CD14-positive monocyte (primary cell): ENCODE data around the gene SLC27A4. TPM values are rescaled to one million over a fixed set of nuclear protein-coding genes. Genes with fewer than 3 reads are reported as not detected.

Experiments
- DNase-seq, 3 donors: peaks; one replicate each; pipeline ENCODE4 v3.0.0-alpha.2; 2011 to 2022
- H2AFZ ChIP-seq: 2 replicates; pipeline ENCODE4 v1.6.0; 2012; ENCODE audit warnings: mild to moderate bottlenecking, low read depth, low read length, inconsistent platforms; ENCODE audit not compliant: insufficient read depth, poor library complexity, severe bottlenecking
- H3K27ac ChIP-seq, 2 donors: 1 replicate in 1 of 2; 2 replicates in 1 of 2; pipeline ENCODE4 v1.5.1; 2012 to 2013; ENCODE audit warnings: low read length in 2 of 2, control low read depth in 1 of 2, inconsistent platforms in 1 of 2, low read depth in 1 of 2, mild to moderate bottlenecking in 1 of 2
- H3K27me3 ChIP-seq, 2 donors: one replicate each; pipeline versions ENCODE4 v1.6.0 to v1.6.1; 2011 to 2013; ENCODE audit warnings: low read length in 2 of 2; ENCODE audit not compliant: control insufficient read depth in 2 of 2, insufficient read depth in 2 of 2
- H3K36me3 ChIP-seq, 2 donors: replicated peaks in 1 of 2; 1 replicate in 1 of 2; 2 replicates in 1 of 2; pipeline versions ENCODE4 v1.5.1 to v1.6.1; 2012 to 2013; ENCODE audit warnings: low read length in 2 of 2, control low read depth in 1 of 2, inconsistent platforms in 1 of 2, mild to moderate bottlenecking in 1 of 2; ENCODE audit not compliant: insufficient read depth in 2 of 2, control insufficient read depth in 1 of 2
- H3K4me1 ChIP-seq, 2 donors: 1 replicate in 1 of 2; 2 replicates in 1 of 2; pipeline versions ENCODE4 v1.5.1 to v1.6.1; 2012 to 2013; ENCODE audit warnings: low read length in 2 of 2, control low read depth in 1 of 2, inconsistent platforms in 1 of 2, mild to moderate bottlenecking in 1 of 2, moderate library complexity in 1 of 2; ENCODE audit not compliant: insufficient read depth in 2 of 2, control insufficient read depth in 1 of 2
- H3K4me2 ChIP-seq: replicated peaks from 2 replicates; pipeline ENCODE3; 2012; ENCODE audit warnings: low read length, moderate library complexity, mild to moderate bottlenecking; ENCODE audit not compliant: poor library complexity, severe bottlenecking; ENCODE audit errors: extremely low read depth
- H3K4me3 ChIP-seq, 3 experiments: fragments of 200-600 bp in 1 of 3; sonication (generic) in 1 of 3; replicated peaks in 1 of 3; 1 replicate in 2 of 3; 2 replicates in 1 of 3; pipeline ENCODE4 v1.5.1; 2011 to 2013; ENCODE audit warnings: low read length in 3 of 3, mild to moderate bottlenecking in 3 of 3, control low read depth in 2 of 3, low read depth in 2 of 3, inconsistent platforms in 1 of 3, moderate library complexity in 1 of 3
- H3K79me2 ChIP-seq: 2 replicates; pipeline ENCODE4 v1.6.0; 2012; ENCODE audit warnings: mild to moderate bottlenecking, control low read depth, inconsistent platforms, low read length, moderate library complexity; ENCODE audit not compliant: insufficient read depth
- H3K9ac ChIP-seq: 2 replicates; pipeline ENCODE4 v1.6.0; 2017; ENCODE audit warnings: low read length, mild to moderate bottlenecking; ENCODE audit not compliant: insufficient read depth, poor library complexity, severe bottlenecking
- H3K9me3 ChIP-seq, 2 donors: replicated peaks in 1 of 2; 1 replicate in 1 of 2; 2 replicates in 1 of 2; pipeline versions ENCODE4 v1.5.1 to v1.6.1; 2012 to 2013; ENCODE audit warnings: low read length in 2 of 2, control low read depth in 1 of 2; ENCODE audit not compliant: control insufficient read depth in 1 of 2, insufficient read depth in 1 of 2
- H4K20me1 ChIP-seq: 2 replicates; pipeline ENCODE4 v1.6.0; 2012; ENCODE audit warnings: mild to moderate bottlenecking, low read length, control low read depth, moderate library complexity; ENCODE audit not compliant: insufficient read depth
- H3K27ac Mint-ChIP-seq, 7 donors: one replicate each; pipeline ENCODE4 v1.8.0; 2020; ENCODE audit warnings: mild to moderate bottlenecking in 7 of 7, mixed read lengths in 7 of 7, moderate library complexity in 6 of 7, inconsistent platforms in 2 of 7
- H3K27me3 Mint-ChIP-seq, 3 donors: one replicate each; pipeline ENCODE4 v1.8.0; 2021 to 2022; ENCODE audit warnings: low read depth in 3 of 3, mild to moderate bottlenecking in 3 of 3, mixed read lengths in 3 of 3, moderate library complexity in 3 of 3, inconsistent platforms in 1 of 3
- H3K36me3 Mint-ChIP-seq, 2 donors: one replicate each; pipeline ENCODE4 v1.8.0; 2020; ENCODE audit warnings: mixed read lengths in 2 of 2, inconsistent platforms in 1 of 2, mild to moderate bottlenecking in 1 of 2
- H3K4me1 Mint-ChIP-seq: one replicate; pipeline ENCODE4 v1.8.0; 2020; ENCODE audit warnings: mild to moderate bottlenecking, mixed read lengths
- H3K4me3 Mint-ChIP-seq, 2 donors: one replicate each; pipeline ENCODE4 v1.8.0; 2020; ENCODE audit warnings: mild to moderate bottlenecking in 2 of 2, mixed read lengths in 2 of 2, moderate library complexity in 1 of 2
- H3K9me3 Mint-ChIP-seq, 7 donors: one replicate each; pipeline ENCODE4 v1.8.0; 2020 to 2022; ENCODE audit warnings: mixed read lengths in 7 of 7, mild to moderate bottlenecking in 6 of 7, moderate library complexity in 6 of 7, inconsistent platforms in 2 of 7
- CTCF ChIP-seq: fragments of 200-600 bp; IDR thresholded peaks from one replicate; pipeline ENCODE4 v1.8.0; 2022; ENCODE audit warnings: antibody characterized with exemption, mild to moderate bottlenecking
- intact Hi-C, 2 donors: fragments of 100-400 bp; cut with micrococcal nuclease; formaldehyde crosslinking; loops; one replicate each; pipeline versions ENCODE4 v1.15.0 to v1.15.1; 2023
- polyA plus RNA-seq, 3 donors: library from polyadenylated mRNA; depleted of rRNA in 1 of 3; unstranded in 2 of 3; stranded (reverse) in 1 of 3; fragments of 300-500 nt in 2 of 3; fragments of >200 nt in 1 of 3; fragmentation: Illumina TruSeq in 2 of 3; gene quantifications; 1 replicate in 2 of 3; 2 replicates in 1 of 3; pipeline ENCODE4 v1.2.3, GENCODE V29; 2012 to 2021

SLC27A4 gene
- polyA plus RNA-seq, 3 donors, result 6.8 to 8.9 (median 6.8) TPM

DNA sequence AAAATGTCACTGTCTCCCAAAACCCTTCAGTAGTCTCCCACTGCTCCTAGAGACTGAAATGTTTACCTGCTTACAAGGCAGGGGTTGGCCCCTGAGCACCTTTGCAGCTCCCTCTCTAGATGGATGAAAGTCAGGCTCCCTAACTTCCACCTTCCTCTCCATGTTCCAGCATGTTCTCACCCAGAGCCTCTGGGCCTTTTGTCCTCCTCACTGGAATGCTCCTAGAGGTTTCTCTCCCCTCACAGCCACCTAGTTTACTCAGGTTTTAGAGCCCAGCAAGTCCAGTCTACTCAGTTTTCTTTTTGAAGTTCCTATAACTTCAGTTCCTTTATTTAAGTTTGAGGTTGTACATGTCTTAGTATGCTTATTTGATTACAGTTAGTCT, 30.0 kb downstream of the SLC27A4 start:
- H2AFZ ChIP-seq, result peak overlapping the region; percentile 88
- peak overlapping the region; percentile 89 to 96 for H3K4me3 Mint-ChIP-seq

More for the DNA sequence above, 30.0 kb downstream of the SLC27A4 start:
- H3K36me3 Mint-ChIP-seq, result peaks cover 15 to 24% of the 10 kb centered on the region in 2 donors
- Histone ChIP-seq H3K4me2 (peak overlapping the region; percentile 83), H3K27ac (peak overlapping the region; percentile 83 to 99), H3K9me3 (no peaks in the 10 kb centered on the region), H3K4me3 (peak overlapping the region; percentile 75 to 93 (median 83)), H3K9ac (peak overlapping the region; percentile 91), H3K27me3 (no peaks in the 10 kb centered on the region), H3K36me3 (peaks cover 4 to 20% of the 10 kb centered on the region in 2 donors), H3K79me2 (peaks cover 41% of the 10 kb centered on the region), H4K20me1 (peaks cover 14% of the 10 kb centered on the region), H3K4me1 (peaks cover 21 to 24% of the 10 kb centered on the region in 2 donors)
- peaks cover 33% of the 10 kb centered on the region for H3K4me1 Mint-ChIP-seq
- DNase-seq, result no peak
- no peak for TF ChIP-seq CTCF
- H3K27ac Mint-ChIP-seq, result peak overlapping the region; percentile 96 to 99 (median 98)
- intact Hi-C loops, result loop anchor here (2.0 to 10.0 kb wide), 4 partner anchors 46 to 93 kb away; partner anchors contain the start of genes COQ4 (in 2 of the 2), TRUB2 (in 2 of the 2), GOLGA2 (in 1 of the 2) and ODF2 (in 1 of the 2)
- H3K9me3 Mint-ChIP-seq, result no peaks in the 10 kb centered on the region
- H3K27me3 Mint-ChIP-seq, result peaks cover 0 to 2% (median under 1%) of the 10 kb centered on the region in 3 donors
